IMR-90 (cell line): ENCODE data around the gene NPHP4. TPM values are rescaled to one million over a fixed set of nuclear protein-coding genes. Genes with fewer than 3 reads are reported as not detected.

Experiments
- ATAC-seq: fragments of 200-7000 bp; cut with Tn5 transposase; 2 replicates; pipeline ENCODE4 v1.9.1; 2020; ENCODE audit warnings: low read depth, mild to moderate bottlenecking, moderate library complexity
- BruUV-seq: library from RNA; stranded (reverse); fragments of 400-500 nt; replicated peaks from 2 replicates; lab custom pipeline; 2021; lab: Mats Ljungman, UMichigan
- CTCF ChIA-PET: fragments of 300-600 bp; formaldehyde crosslinking; extraction: SDS; loops from one replicate; lab custom pipeline; 2021; ENCODE audit warnings: antibody characterized with exemption; lab: Yijun Ruan, JAX
- POLR2A ChIA-PET: fragments of 300-600 bp; sonication (Branson Sonifier 250); formaldehyde crosslinking; loops from one replicate; lab custom pipeline; 2022; ENCODE audit warnings: antibody characterized with exemption; ENCODE audit not compliant: unreplicated experiment; lab: Charles Lee
- DNase-seq: peaks from one replicate; pipeline ENCODE4 v3.0.0; 2013
- H2AFZ ChIP-seq: replicated peaks from 2 replicates; pipeline ENCODE3; 2013; ENCODE audit warnings: low read length, mild to moderate bottlenecking; ENCODE audit not compliant: poor library complexity
- H2AK5ac ChIP-seq: 2 replicates; pipeline ENCODE4 v1.6.1; 2013; ENCODE audit warnings: low read depth, low read length, inconsistent platforms
- H2AK9ac ChIP-seq: replicated peaks from 2 replicates; pipeline ENCODE3; 2013; ENCODE audit warnings: mild to moderate bottlenecking, low read depth, low read length, moderate library complexity; ENCODE audit not compliant: poor library complexity
- H2BK120ac ChIP-seq: 2 replicates; pipeline ENCODE4 v1.6.1; 2013; ENCODE audit warnings: low read depth, low read length, inconsistent platforms
- H2BK15ac ChIP-seq: 3 replicates; pipeline ENCODE4 v1.6.1; 2013; ENCODE audit warnings: low read depth, low read length, inconsistent platforms
- H2BK20ac ChIP-seq: 2 replicates; pipeline ENCODE4 v1.6.1; 2013; ENCODE audit warnings: low read depth, mild to moderate bottlenecking, inconsistent platforms, low read length, moderate library complexity
- H2BK5ac ChIP-seq: 2 replicates; pipeline ENCODE4 v1.6.1; 2013; ENCODE audit warnings: mild to moderate bottlenecking, low read depth, low read length, inconsistent platforms; ENCODE audit not compliant: poor library complexity, severe bottlenecking
- H3K14ac ChIP-seq: replicated peaks from 2 replicates; pipeline ENCODE4 v1.6.1; 2013; ENCODE audit warnings: low read depth, low read length, inconsistent platforms
- H3K18ac ChIP-seq: 2 replicates; pipeline ENCODE4 v1.6.1; 2013; ENCODE audit warnings: low read depth, low read length, control low read depth
- H3K23ac ChIP-seq: 2 replicates; pipeline ENCODE4 v1.6.1; 2013; ENCODE audit warnings: low read depth, low read length, inconsistent platforms
- H3K27ac ChIP-seq: 2 replicates; pipeline ENCODE4 v1.5.1; 2013; ENCODE audit warnings: mild to moderate bottlenecking, control low read depth, low read length; ENCODE audit not compliant: insufficient read depth
- H3K27me3 ChIP-seq: 2 replicates; pipeline ENCODE4 v1.6.1; 2013; ENCODE audit warnings: low read length; ENCODE audit not compliant: control insufficient read depth, insufficient read depth
- H3K36me3 ChIP-seq: 2 replicates; pipeline ENCODE4 v1.6.1; 2013; ENCODE audit warnings: low read length, mixed read lengths; ENCODE audit not compliant: control insufficient read depth, insufficient read depth
- H3K4ac ChIP-seq: 2 replicates; pipeline ENCODE4 v1.6.1; 2013; ENCODE audit warnings: low read depth, low read length, inconsistent platforms
- H3K4me1 ChIP-seq: 2 replicates; pipeline ENCODE4 v1.6.1; 2013; ENCODE audit warnings: low read length, mixed read lengths; ENCODE audit not compliant: control insufficient read depth, insufficient read depth
- H3K4me2 ChIP-seq: 2 replicates; pipeline ENCODE4 v1.6.1; 2013; ENCODE audit warnings: low read depth, mild to moderate bottlenecking, control low read depth, low read length, moderate library complexity
- H3K4me3 ChIP-seq: 2 replicates; pipeline ENCODE4 v1.5.1; 2013; ENCODE audit warnings: low read depth, mild to moderate bottlenecking, control low read depth, low read length, moderate library complexity; ENCODE audit not compliant: insufficient read depth
- H3K56ac ChIP-seq: 2 replicates; pipeline ENCODE4 v1.6.1; 2013; ENCODE audit warnings: low read length, inconsistent platforms; ENCODE audit not compliant: insufficient read depth; ENCODE audit errors: extremely low read depth
- H3K79me1 ChIP-seq, 2 experiments: 2 replicates each; pipeline ENCODE4 v1.6.1; 2013; ENCODE audit warnings: low read length in 2 of 2, inconsistent platforms in 1 of 2, low read depth in 1 of 2
- H3K9ac ChIP-seq: 2 replicates; pipeline ENCODE4 v1.6.1; 2013; ENCODE audit warnings: low read depth, low read length, control low read depth
- H3K9me1 ChIP-seq: 2 replicates; pipeline ENCODE4 v1.6.1; 2013; ENCODE audit warnings: low read length, inconsistent platforms; ENCODE audit not compliant: insufficient read depth
- H3K9me3 ChIP-seq: 2 replicates; pipeline ENCODE4 v1.6.1; 2013; ENCODE audit warnings: low read length; ENCODE audit not compliant: control insufficient read depth, insufficient read depth
- H4K20me1 ChIP-seq: 2 replicates; pipeline ENCODE4 v1.6.1; 2013; ENCODE audit warnings: low read length, inconsistent platforms; ENCODE audit not compliant: insufficient read depth
- H4K5ac ChIP-seq: 2 replicates; pipeline ENCODE4 v1.6.1; 2013; ENCODE audit warnings: mild to moderate bottlenecking, low read depth, low read length, control low read depth
- H4K8ac ChIP-seq, 2 experiments: 2 replicates each; pipeline ENCODE4 v1.6.1; 2013; ENCODE audit warnings: low read depth in 2 of 2, low read length in 2 of 2, control low read depth in 1 of 2, inconsistent platforms in 1 of 2
- H4K91ac ChIP-seq: 2 replicates; pipeline ENCODE4 v1.6.1; 2013; ENCODE audit warnings: low read depth, low read length, inconsistent platforms; ENCODE audit not compliant: insufficient read depth
- BHLHE40 ChIP-seq: fragments of 150-350 bp; IDR thresholded peaks from 2 replicates; pipeline ENCODE4 v1.6.1; 2016; ENCODE audit warnings: mild to moderate bottlenecking, low read depth, low read length
- CEBPB ChIP-seq: IDR thresholded peaks from 2 replicates; pipeline ENCODE4 v1.6.1; 2012; ENCODE audit warnings: low read depth, low read length, improper control_type of control experiment
- CHD1 ChIP-seq: IDR thresholded peaks from 2 replicates; pipeline ENCODE4 v1.6.1; 2012; ENCODE audit warnings: low read depth, low read length, improper control_type of control experiment
- ELK1 ChIP-seq: fragments of 150-350 bp; IDR thresholded peaks from 2 replicates; pipeline ENCODE4 v1.6.1; 2016; ENCODE audit warnings: low read depth, mild to moderate bottlenecking, low read length, moderate library complexity, borderline replicate concordance
- FOS ChIP-seq: fragments of 150-350 bp; IDR thresholded peaks from 2 replicates; pipeline ENCODE4 v1.6.1; 2016; ENCODE audit warnings: low read depth, low read length
- MXI1 ChIP-seq: IDR thresholded peaks from 2 replicates; pipeline ENCODE4 v1.6.1; 2012; ENCODE audit warnings: low read depth, mild to moderate bottlenecking, low read length, moderate library complexity, borderline replicate concordance
- NFE2L2 ChIP-seq: fragments of 150-350 bp; IDR thresholded peaks from 2 replicates; pipeline ENCODE4 v1.6.1; 2016; ENCODE audit warnings: low read depth, mild to moderate bottlenecking, low read length
- RAD21 ChIP-seq: IDR thresholded peaks from 2 replicates; pipeline ENCODE4 v1.6.1; 2012; ENCODE audit warnings: low read length, improper control_type of control experiment
- USF2 ChIP-seq: fragments of 150-350 bp; IDR thresholded peaks from 2 replicates; pipeline ENCODE4 v1.6.1; 2017; ENCODE audit warnings: mild to moderate bottlenecking, antibody characterized with exemption, low read length, low read depth
- WGBS, 2 experiments: methylation state at CpG; one replicate each; pipeline versions ENCODE4 v1.1.5 to v1.1.7; 2013; ENCODE audit warnings: missing lambda C conversion rate in 2 of 2; ENCODE audit not compliant: insufficient read length in 1 of 2; ENCODE audit errors: extremely low coverage in 2 of 2; 5-methylcytosine and 5-hydroxymethylcytosine counted together
- dilution Hi-C: fragments of 300-500 bp; cut with HindIII; formaldehyde crosslinking; loops from one replicate; pipeline ENCODE4 v1.14.3; 2018; ENCODE audit warnings: low sequenced_read_pairs; ENCODE audit not compliant: unreplicated experiment
- in situ Hi-C: fragments of 300-500 bp; cut with MboI; formaldehyde crosslinking; loops from 3 replicates; pipeline ENCODE4 v1.14.3; 2019; ENCODE audit warnings: low sequenced_read_pairs, inconsistent platforms, mixed read lengths
- intact Hi-C: fragments of 100-400 bp; cut with micrococcal nuclease; formaldehyde crosslinking; loops from 2 replicates; pipeline ENCODE4 v1.10.0; 2022
- polyA plus RNA-seq, 3 experiments: library from polyadenylated mRNA; depleted of rRNA; stranded (reverse); fragments of >200 nt; gene quantifications; 2 replicates each; pipeline ENCODE4 v1.2.3, GENCODE V29; 2012; ENCODE audit warnings: low replicate concordance in 1 of 3
- total RNA-seq: library from RNA; depleted of rRNA; stranded (reverse); fragments of >200 nt; gene quantifications from 2 replicates; pipeline ENCODE4 v1.2.3, GENCODE V29; 2012

NPHP4 gene
- total and polyA plus RNA-seq, 2 of the 4 experiments (the other 2 are of a cell fraction): 2.0 to 5.5 TPM

GRCh38 chr1:5829414-5829813 lies 162.8 kb downstream of the NPHP4 start:
- WGBS, 2 experiments: 62% methylated on average over 3 of the region's 3 CpGs; no CpG with 5 or more reads in 1 of the 2 experiments
- no peak overlapping the region for H4K5ac ChIP-seq
- no peak overlapping the region for H2AFZ ChIP-seq
- no peak overlapping the region for H3K4ac ChIP-seq
- H4K8ac ChIP-seq: no peak overlapping the region
- no peak overlapping the region for H3K4me2 ChIP-seq
- H2BK5ac ChIP-seq: no peak overlapping the region
- dilution Hi-C loops: no loop called here
- H3K36me3 ChIP-seq: no peaks in the 10 kb centered on the region
- POLR2A ChIA-PET: no interaction called here
- no peak overlapping the region for H2AK9ac ChIP-seq
- TF ChIP-seq CEBPB: no peak
- no peak for TF ChIP-seq MXI1
- no peak for TF ChIP-seq CHD1
- no peak for TF ChIP-seq USF2
- no peak for TF ChIP-seq FOS
- TF ChIP-seq ELK1: no peak
- TF ChIP-seq RAD21: no peak
- TF ChIP-seq NFE2L2: no peak
- TF ChIP-seq BHLHE40: no peak
- no peak overlapping the region for H3K9ac ChIP-seq
- BruUV-seq: no TSS peak
- intact Hi-C loops: no loop called here
- in situ Hi-C loops: no loop called here
- no peak overlapping the region for H2BK20ac ChIP-seq
- no peak overlapping the region for H3K14ac ChIP-seq
- no peak overlapping the region for H2AK5ac ChIP-seq
- peaks cover 14% of the 10 kb centered on the region for H3K9me3 ChIP-seq
- CTCF ChIA-PET: no interaction called here
- no peaks in the 10 kb centered on the region for H3K4me1 ChIP-seq
- ATAC-seq (no peak), DNase-seq (no peak)
- H3K18ac ChIP-seq: no peak overlapping the region
- no peak overlapping the region for H3K27ac ChIP-seq
- no peak overlapping the region for H2BK120ac ChIP-seq
- H3K4me3 ChIP-seq: no peak overlapping the region
- H4K91ac ChIP-seq: no peak overlapping the region
- H3K9me1 ChIP-seq: no peaks in the 10 kb centered on the region
- H3K27me3 ChIP-seq: no peaks in the 10 kb centered on the region
- H3K79me1 ChIP-seq: no peaks in the 10 kb centered on the region
- no peak overlapping the region for H3K23ac ChIP-seq
- no peaks in the 10 kb centered on the region for H4K20me1 ChIP-seq
- H3K56ac ChIP-seq: no peak overlapping the region
- no peak overlapping the region for H2BK15ac ChIP-seq
